Measurements from ENCODE around the gene ANKH. TPM values are rescaled to one million over a fixed set of nuclear protein-coding genes. Genes with fewer than 3 reads are reported as not detected.

The ANKH gene
- total RNA-seq, 1 donor from 2014 or later = 30.9 TPM

- TF ChIP-seq POLR2A (IDR thresholded peaks at IDR 0.05) (no peak), POLR2AphosphoS5 (IDR thresholded peaks at IDR 0.05; ENCODE audit: insufficient read depth in 1 of 2, low read depth in 1 of 2) (no peak), CTCF (IDR thresholded peaks at IDR 0.05) (no peak)
- intact Hi-C loops (cut with DNase I) = no loop called here
Measured at GRCh38 chr5:14868771-14869170, 2.8 kb downstream of the ANKH start.

GRCh38 chr5:14864181-14864812 lies 7.3 kb downstream of the ANKH start:
- DNase-seq (ENCODE audit: extremely low spot score in 2 of 2) = no peak
- TF ChIP-seq POLR2AphosphoS5 (IDR thresholded peaks at IDR 0.05; ENCODE audit: insufficient read depth in 1 of 2, low read depth in 1 of 2) = no peak
- TF ChIP-seq CTCF (IDR thresholded peaks at IDR 0.05) = no peak
- no peak for TF ChIP-seq POLR2A (IDR thresholded peaks at IDR 0.05)
- intact Hi-C loops (cut with DNase I) = no loop called here
- no peaks in the 10 kb centered on the region for H3K4me1 ChIP-seq
- H3K9me3 ChIP-seq = no peaks in the 10 kb centered on the region
- H3K36me3 ChIP-seq = no peaks in the 10 kb centered on the region
- H3K27ac ChIP-seq = no peak overlapping the region
- no peak overlapping the region for H3K4me3 ChIP-seq
- H3K27me3 ChIP-seq = no peaks in the 10 kb centered on the region

More at GRCh38 chr5:14868771-14869170, 2.8 kb downstream of the ANKH start:
- no peaks in the 10 kb centered on the region for H3K27me3 ChIP-seq
- peaks cover 16% of the 10 kb centered on the region for H3K4me1 ChIP-seq
- no peak for DNase-seq (ENCODE audit: extremely low spot score in 2 of 2)
- no peaks in the 10 kb centered on the region for H3K9me3 ChIP-seq
- no peak overlapping the region for H3K4me3 ChIP-seq
- H3K27ac ChIP-seq = no peak overlapping the region
- no peaks in the 10 kb centered on the region for H3K36me3 ChIP-seq

- Histone ChIP-seq H3K4me1 (no peaks in the 10 kb centered on the region), H3K36me3 (no peaks in the 10 kb centered on the region), H3K27ac (no peak overlapping the region), H3K27me3 (no peaks in the 10 kb centered on the region), H3K9me3 (no peaks in the 10 kb centered on the region), H3K4me3 (no peak overlapping the region)
- TF ChIP-seq CTCF (IDR thresholded peaks at IDR 0.05) (no peak), POLR2A (IDR thresholded peaks at IDR 0.05) (no peak), POLR2AphosphoS5 (IDR thresholded peaks at IDR 0.05; ENCODE audit: insufficient read depth in 1 of 2, low read depth in 1 of 2) (no peak)
- intact Hi-C loops (cut with DNase I) = no loop called here
- no peak for DNase-seq (ENCODE audit: extremely low spot score in 2 of 2)
Measured at GRCh38 chr5:14863105-14863504, 8.5 kb downstream of the ANKH start.

- no peak overlapping the region for H3K4me3 ChIP-seq
- DNase-seq (ENCODE audit: extremely low spot score in 2 of 2) = no peak
- no peaks in the 10 kb centered on the region for H3K9me3 ChIP-seq
- TF ChIP-seq POLR2A (IDR thresholded peaks at IDR 0.05) (no peak), POLR2AphosphoS5 (IDR thresholded peaks at IDR 0.05; ENCODE audit: insufficient read depth in 1 of 2, low read depth in 1 of 2) (no peak), CTCF (IDR thresholded peaks at IDR 0.05) (no peak)
- intact Hi-C loops (cut with DNase I) = no loop called here
- no peaks in the 10 kb centered on the region for H3K27me3 ChIP-seq
- no peaks in the 10 kb centered on the region for H3K36me3 ChIP-seq
- H3K27ac ChIP-seq = no peak overlapping the region
- no peaks in the 10 kb centered on the region for H3K4me1 ChIP-seq
Measured at GRCh38 chr5:14861123-14861765, 10.3 kb downstream of the ANKH start.

- H3K27me3 ChIP-seq = no peaks in the 10 kb centered on the region
- H3K4me3 ChIP-seq = no peak overlapping the region
- TF ChIP-seq POLR2AphosphoS5 (IDR thresholded peaks at IDR 0.05; ENCODE audit: insufficient read depth in 1 of 2, low read depth in 1 of 2) (no peak), CTCF (IDR thresholded peaks at IDR 0.05) (no peak), POLR2A (IDR thresholded peaks at IDR 0.05) (no peak)
- H3K4me1 ChIP-seq = peaks cover 1% of the 10 kb centered on the region
- DNase-seq (ENCODE audit: extremely low spot score in 2 of 2) = no peak
- H3K27ac ChIP-seq = no peak overlapping the region
- intact Hi-C loops (cut with DNase I) = no loop called here
- H3K9me3 ChIP-seq = no peaks in the 10 kb centered on the region
- H3K36me3 ChIP-seq = no peaks in the 10 kb centered on the region
Measured at GRCh38 chr5:14859980-14860379, 11.6 kb downstream of the ANKH start.
